ENCODE results near the gene CD36.
A peak's percentile ranks its signal among the peaks of the same experiment; 100 is the strongest.

The CD36 gene

GRCh38 chr7:80630608-80631405, 7.6 kb upstream of the CD36 start:
- no peak for DNase-seq

GRCh38 chr7:80631421-80631820, 7.0 kb upstream of the CD36 start:
- no peak for DNase-seq

- DNase-seq: peak; percentile 10
These were observed 6.3 kb upstream of the CD36 start for GRCh38 chr7:80632139-80632538.

- no peak for DNase-seq
These were observed 5.6 kb upstream of the CD36 start for GRCh38 chr7:80632819-80633218.

- no peak for DNase-seq
These were observed 3.9 kb upstream of the CD36 start for GRCh38 chr7:80634505-80634904.

- no peak for DNase-seq
These were observed 2.9 kb upstream of the CD36 start for GRCh38 chr7:80635533-80635932.

- no peak for DNase-seq
These were observed 2.4 kb upstream of the CD36 start for GRCh38 chr7:80635998-80636397.

- DNase-seq: no peak
These were observed 1.7 kb upstream of the CD36 start for GRCh38 chr7:80636709-80637108.

GRCh38 chr7:80637454-80637853, 988 bp upstream of the CD36 start:
- no peak for DNase-seq

- DNase-seq: no peak
These were observed 569 bp downstream of the CD36 start for GRCh38 chr7:80639011-80639410.

- no peak for DNase-seq
These were observed 2.4 kb downstream of the CD36 start for GRCh38 chr7:80640846-80641245.

- no peak for DNase-seq
These were observed 3.1 kb downstream of the CD36 start for GRCh38 chr7:80641548-80641947.

GRCh38 chr7:80642871-80643270, 4.4 kb downstream of the CD36 start:
- DNase-seq: no peak

- DNase-seq: no peak
These were observed 5.0 kb downstream of the CD36 start for GRCh38 chr7:80643336-80643915.

GRCh38 chr7:80644054-80644453, 5.6 kb downstream of the CD36 start:
- DNase-seq: no peak

- DNase-seq: no peak
These were observed 7.8 kb downstream of the CD36 start for GRCh38 chr7:80646083-80646865.

- DNase-seq: no peak
These were observed 9.0 kb downstream of the CD36 start for GRCh38 chr7:80647436-80647835.

- DNase-seq: no peak
These were observed 9.7 kb downstream of the CD36 start for GRCh38 chr7:80648031-80648600.

- no peak for DNase-seq
These were observed 10.6 kb downstream of the CD36 start for GRCh38 chr7:80649011-80649410.

GRCh38 chr7:80650030-80650429, 11.6 kb downstream of the CD36 start:
- DNase-seq: no peak

GRCh38 chr7:80651471-80651870, 13.0 kb downstream of the CD36 start:
- no peak for DNase-seq

- DNase-seq: no peak
These were observed 14.8 kb downstream of the CD36 start for GRCh38 chr7:80653244-80653643.

GRCh38 chr7:80654887-80655340, 16.5 kb downstream of the CD36 start:
- no peak for DNase-seq

GRCh38 chr7:80656029-80656428, 17.6 kb downstream of the CD36 start:
- DNase-seq: no peak

Measured in RPMI8226 (cell line).